K562 (cell line): ENCODE data around the gene HMGCLL1. TPM values are rescaled to one million over a fixed set of nuclear protein-coding genes. Genes with fewer than 3 reads are reported as not detected.

ENCODE experiments used
- ATAC-seq: fragments of 200-7000 bp; cut with Tn5 transposase; 3 replicates; pipeline ENCODE4 v1.9.1; 2020; ENCODE audit warnings: moderate library complexity
- BruUV-seq: library from RNA; stranded (reverse); fragments of 400-500 nt; replicated peaks from 2 replicates; lab custom pipeline; 2021; lab: Mats Ljungman, UMichigan
- CTCF ChIA-PET: fragments of 300-600 bp; formaldehyde crosslinking; extraction: SDS; loops from one replicate; lab custom pipeline; 2021; ENCODE audit warnings: low intra/inter-chr PET ratio; lab: Yijun Ruan, JAX
- POLR2A ChIA-PET: fragments of 300-600, 350-650 bp; sonication (Branson Sonifier 250); formaldehyde crosslinking; extraction: SDS; loops from one replicate; lab custom pipeline; 2021; ENCODE audit warnings: antibody characterized with exemption, inconsistent platforms; lab: Yijun Ruan, JAX
- DNase-seq, 4 experiments: peaks; one replicate each; pipeline versions ENCODE4 v3.0.0 to v3.0.0-alpha.2; 2011 to 2018; ENCODE audit warnings: low spot score in 3 of 4, mixed read lengths in 3 of 4; ENCODE audit errors: extremely low read depth in 1 of 4
- FAIRE-seq: peaks from 2 replicates; lab custom pipeline; 2011; peaks lifted over from hg19 to GRCh38; lab: Jason Lieb, UNC
- H2AFZ ChIP-seq: 2 replicates; pipeline ENCODE4 v1.6.0; 2011; ENCODE audit warnings: low read depth, low read length, control low read depth, inconsistent platforms
- H3K27ac ChIP-seq: fragments of 200-600 bp; 3 replicates; pipeline ENCODE4 v1.8.0; 2011; ENCODE audit warnings: low read depth, mild to moderate bottlenecking, control low read depth, inconsistent platforms, low read length, moderate library complexity, mixed read lengths; ENCODE audit errors: extremely low read depth
- H3K27me3 ChIP-seq, 2 experiments: fragments of 300-600 bp in 1 of 2; 2 replicates in 1 of 2; 3 replicates in 1 of 2; pipeline versions ENCODE4 v1.6.0 to v1.8.0; 2011; ENCODE audit warnings: inconsistent platforms in 2 of 2, low read length in 2 of 2, mild to moderate bottlenecking in 1 of 2, mixed read lengths in 1 of 2, moderate library complexity in 1 of 2; ENCODE audit not compliant: control insufficient read depth in 2 of 2, insufficient read depth in 2 of 2
- H3K36me3 ChIP-seq: fragments of 300-600 bp; 3 replicates; pipeline ENCODE4 v1.8.0; 2011; ENCODE audit warnings: mild to moderate bottlenecking, low read length, inconsistent platforms; ENCODE audit not compliant: control insufficient read depth, insufficient read depth
- H3K4me1 ChIP-seq, 2 experiments: fragments of 200-600 bp in 1 of 2; replicated peaks in 1 of 2; 2 replicates in 1 of 2; 3 replicates in 1 of 2; pipeline versions ENCODE4 v1.5.1 to v1.8.0; 2011; ENCODE audit warnings: inconsistent platforms in 2 of 2, low read length in 2 of 2, mild to moderate bottlenecking in 1 of 2, mixed read lengths in 1 of 2, moderate library complexity in 1 of 2; ENCODE audit not compliant: control insufficient read depth in 2 of 2, insufficient read depth in 2 of 2
- H3K4me2 ChIP-seq: 2 replicates; pipeline ENCODE4 v1.6.1; 2011; ENCODE audit warnings: low read length, control low read depth, inconsistent platforms, mixed read lengths; ENCODE audit not compliant: insufficient read depth
- H3K4me3 ChIP-seq: fragments of 200-600 bp; sonication (generic), shearing (Covaris generic); 2 replicates; pipeline ENCODE4 v1.5.1; 2016; ENCODE audit warnings: control low read depth, inconsistent platforms
- H3K79me2 ChIP-seq: fragments of 200-600 bp; 3 replicates; pipeline ENCODE4 v1.8.0; 2011; ENCODE audit warnings: low read length, inconsistent platforms; ENCODE audit not compliant: control insufficient read depth, insufficient read depth
- H3K9ac ChIP-seq, 2 experiments: 2 replicates each; pipeline versions ENCODE4 v1.6.0 to v1.6.1; 2011; ENCODE audit warnings: low read depth in 2 of 2, low read length in 2 of 2, control low read depth in 1 of 2, inconsistent platforms in 1 of 2, mild to moderate bottlenecking in 1 of 2, mixed read lengths in 1 of 2; ENCODE audit not compliant: insufficient read depth in 1 of 2
- H3K9me1 ChIP-seq: one replicate; pipeline ENCODE4 v1.6.0; 2011; ENCODE audit warnings: inconsistent platforms, mild to moderate bottlenecking, low read length, moderate library complexity; ENCODE audit not compliant: control insufficient read depth, insufficient read depth
- H3K9me3 ChIP-seq: replicated peaks from 2 replicates; pipeline ENCODE4 v1.5.1; 2011; ENCODE audit warnings: low read depth, low read length, inconsistent platforms; ENCODE audit not compliant: control insufficient read depth, insufficient read depth
- H4K20me1 ChIP-seq: replicated peaks from 2 replicates; pipeline ENCODE4 v1.6.1; 2011; ENCODE audit warnings: low read length, inconsistent platforms, mixed read lengths; ENCODE audit not compliant: control insufficient read depth, insufficient read depth
- ATF7 ChIP-seq: fragments of 450-650 bp; IDR thresholded peaks from 2 replicates; pipeline ENCODE4 v1.7.1; 2014; ENCODE audit warnings: mild to moderate bottlenecking, moderate library complexity
- DLX4 ChIP-seq: fragments of 250-450 bp; sonication (Bioruptor Pico); IDR thresholded peaks from 2 replicates; pipeline ENCODE4 v1.6.1; 2021; ENCODE audit warnings: mild to moderate bottlenecking
- ETV6 ChIP-seq, 3 experiments: fragments of 150-350 bp in 1 of 3; sonication (generic) in 1 of 3; formaldehyde crosslinking in 1 of 3; IDR thresholded peaks; 2 replicates each; pipeline versions ENCODE4 v1.6.1 to v1.8.0; 2014 to 2022; ENCODE audit warnings: borderline replicate concordance in 2 of 3, low read depth in 2 of 3, antibody characterized with exemption in 1 of 3, low read length in 1 of 3, mild to moderate bottlenecking in 1 of 3, missing genetic modification reagents in 1 of 3
- POLR2A ChIP-seq: fragments of 450-650 bp; conservative IDR thresholded peaks from 2 replicates; pipeline ENCODE4 v1.6.1; 2016
- SIN3A ChIP-seq, 2 experiments: fragments of 150-350 bp in 1 of 2; IDR thresholded peaks; 2 replicates each; pipeline ENCODE4 v1.6.1; 2011 to 2016; ENCODE audit warnings: borderline replicate concordance in 2 of 2, low read depth in 2 of 2, low read length in 2 of 2, mild to moderate bottlenecking in 2 of 2, moderate library complexity in 2 of 2; ENCODE audit not compliant: control insufficient read depth in 1 of 2
- ZBTB34 ChIP-seq: fragments of 250-450 bp; sonication (Bioruptor Pico); IDR thresholded peaks from 2 replicates; pipeline ENCODE4 v1.8.0; 2021; ENCODE audit warnings: mild to moderate bottlenecking, moderate library complexity
- ZBTB43 ChIP-seq: sonication (generic); formaldehyde crosslinking; IDR thresholded peaks from 2 replicates; pipeline ENCODE4 v1.8.0; 2023; ENCODE audit warnings: mild to moderate bottlenecking, missing genetic modification reagents
- ZNF140 ChIP-seq: fragments of 250-450 bp; sonication (Bioruptor Pico); IDR thresholded peaks from 2 replicates; pipeline ENCODE4 v1.8.0; 2021; ENCODE audit warnings: moderate library complexity, mild to moderate bottlenecking, inconsistent platforms
- ZZZ3 ChIP-seq: fragments of 450-650 bp; IDR thresholded peaks from 2 replicates; pipeline ENCODE4 v1.6.1; 2016; ENCODE audit warnings: antibody characterized with exemption, mild to moderate bottlenecking, moderate library complexity
- WGBS: fragments of 100-300 bp; shearing (Covaris generic); methylation state at CpG from one replicate; pipeline ENCODE4 v1.1.6; 2016; ENCODE audit warnings: low coverage, mixed read lengths; ENCODE audit not compliant: insufficient coverage; ENCODE audit errors: missing lambda C conversion rate; 5-methylcytosine and 5-hydroxymethylcytosine counted together
- in situ Hi-C: fragments of 300-500 bp; cut with MboI; formaldehyde crosslinking; loops from 4 replicates; pipeline ENCODE4 v1.15.0; 2018; ENCODE audit warnings: inconsistent platforms, mixed read lengths
- intact Hi-C: fragments of 100-400 bp; cut with micrococcal nuclease; formaldehyde crosslinking; loops from 2 replicates; pipeline ENCODE4 v1.14.2; 2022
- polyA plus RNA-seq, 8 experiments: library from polyadenylated mRNA; depleted of rRNA in 4 of 8; stranded (reverse) in 5 of 8; unstranded in 3 of 8; fragments of >200 nt; fragmentation: Nextera tagmentation in 2 of 8; fragmentation: Illumina TruSeq in 1 of 8; extraction: Ambion mirVana in 2 of 8; extraction: Trizol in 1 of 8; gene quantifications; 2 replicates each; pipeline versions ENCODE4 v1.2.1 to v1.2.3, GENCODE V29; 2011 to 2014; ENCODE audit warnings: inconsistent platforms in 1 of 8, missing spikeins in 1 of 8
- total RNA-seq, 7 experiments: library from RNA; depleted of rRNA in 6 of 7; stranded (reverse); fragments of >200 nt in 6 of 7; fragmentation: Illumina TruSeq in 2 of 7; extraction: Trizol in 2 of 7; gene quantifications; 2 replicates each; pipeline versions ENCODE4 v1.2.1 to v1.2.3, GENCODE V29; 2011 to 2021; ENCODE audit warnings: low replicate concordance in 1 of 7
- TF ChIP-seq, protein P1 (sequence below), 2 experiments: fragments of 450-650 bp; IDR thresholded peaks; 2 replicates each; pipeline ENCODE4 v1.6.1; 2016
- TF ChIP-seq, protein P2 (sequence below): fragments of 450-650 bp; IDR thresholded peaks from 2 replicates; pipeline ENCODE4 v1.6.1; 2016; ENCODE audit warnings: missing biosample characterization, missing genetic modification characterization

HMGCLL1 gene
- total and polyA plus RNA-seq, 9 of the 15 experiments (the other 6 are each of a cell fraction or from before 2014, with no cell fraction given), result not detected

DNA sequence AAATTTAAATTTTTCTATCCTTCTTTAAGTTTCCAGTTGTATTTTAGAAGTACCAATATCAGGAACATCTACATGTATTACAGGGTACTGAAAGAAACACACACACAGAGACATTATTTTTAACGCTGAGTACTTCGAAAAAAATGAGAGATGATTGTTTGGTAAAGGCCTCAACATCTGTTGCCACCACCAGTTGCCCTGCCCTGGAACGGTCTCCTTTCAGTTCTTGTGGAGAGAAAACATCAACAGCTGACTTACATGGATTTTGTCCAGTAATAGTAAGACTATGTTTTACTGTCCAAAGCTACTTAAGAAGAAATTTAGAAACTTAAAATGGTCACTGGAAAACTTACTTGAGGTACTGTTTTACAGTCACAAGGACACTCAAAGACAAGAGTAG lies 16.7 kb downstream of the HMGCLL1 start (continued):
- TF ChIP-seq ETV6 (IDR thresholded peaks at IDR 0.05; ENCODE audit: borderline replicate concordance in 1 of 2, low read depth in 2 of 2, low read length in 1 of 2) (no peak), ETV6 (CRISPR knock-in tag; IDR thresholded peaks at IDR 0.05; ENCODE audit: borderline replicate concordance) (no peak), DLX4 (CRISPR knock-in tag) (no peak)
- TF ChIP-seq, protein P1, sequence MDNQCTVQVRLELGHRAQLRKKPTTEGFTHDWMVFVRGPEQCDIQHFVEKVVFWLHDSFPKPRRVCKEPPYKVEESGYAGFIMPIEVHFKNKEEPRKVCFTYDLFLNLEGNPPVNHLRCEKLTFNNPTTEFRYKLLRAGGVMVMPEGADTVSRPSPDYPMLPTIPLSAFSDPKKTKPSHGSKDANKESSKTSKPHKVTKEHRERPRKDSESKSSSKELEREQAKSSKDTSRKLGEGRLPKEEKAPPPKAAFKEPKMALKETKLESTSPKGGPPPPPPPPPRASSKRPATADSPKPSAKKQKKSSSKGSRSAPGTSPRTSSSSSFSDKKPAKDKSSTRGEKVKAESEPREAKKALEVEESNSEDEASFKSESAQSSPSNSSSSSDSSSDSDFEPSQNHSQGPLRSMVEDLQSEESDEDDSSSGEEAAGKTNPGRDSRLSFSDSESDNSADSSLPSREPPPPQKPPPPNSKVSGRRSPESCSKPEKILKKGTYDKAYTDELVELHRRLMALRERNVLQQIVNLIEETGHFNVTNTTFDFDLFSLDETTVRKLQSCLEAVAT (IDR thresholded peaks at IDR 0.05), result no peak
- TF ChIP-seq, protein P2, sequence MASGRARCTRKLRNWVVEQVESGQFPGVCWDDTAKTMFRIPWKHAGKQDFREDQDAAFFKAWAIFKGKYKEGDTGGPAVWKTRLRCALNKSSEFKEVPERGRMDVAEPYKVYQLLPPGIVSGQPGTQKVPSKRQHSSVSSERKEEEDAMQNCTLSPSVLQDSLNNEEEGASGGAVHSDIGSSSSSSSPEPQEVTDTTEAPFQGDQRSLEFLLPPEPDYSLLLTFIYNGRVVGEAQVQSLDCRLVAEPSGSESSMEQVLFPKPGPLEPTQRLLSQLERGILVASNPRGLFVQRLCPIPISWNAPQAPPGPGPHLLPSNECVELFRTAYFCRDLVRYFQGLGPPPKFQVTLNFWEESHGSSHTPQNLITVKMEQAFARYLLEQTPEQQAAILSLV (tag), result no peak

GRCh38 chr6:55560290-55560885 lies 18.6 kb downstream of the HMGCLL1 start:
- in situ Hi-C loops (no loop called here), intact Hi-C loops (no loop called here)
- POLR2A ChIA-PET, result no interaction called here
- Histone ChIP-seq H3K4me1 (no peaks in the 10 kb centered on the region), H3K36me3 (no peaks in the 10 kb centered on the region), H3K4me3 (no peak overlapping the region), H3K9me3 (no peaks in the 10 kb centered on the region), H3K27me3 (no peaks in the 10 kb centered on the region), H2AFZ (no peak overlapping the region), H3K9me1 (no peaks in the 10 kb centered on the region), H3K27ac (no peak overlapping the region), H3K4me2 (no peak overlapping the region), H4K20me1 (no peaks in the 10 kb centered on the region), H3K79me2 (no peaks in the 10 kb centered on the region), H3K9ac (no peak overlapping the region)
- 4% methylated on average over 2 of the region's 2 CpGs for WGBS
- FAIRE-seq, result no peak
- CTCF ChIA-PET, result no interaction called here
- no TSS peak for BruUV-seq
- no peak for DNase-seq
- no peak for ATAC-seq
- no peak for TF ChIP-seq ZNF140 (CRISPR knock-in tag)
- no peak for TF ChIP-seq ZBTB34
- TF ChIP-seq ZZZ3, result no peak
- no peak for TF ChIP-seq SIN3A (IDR thresholded peaks at IDR 0.05; ENCODE audit: borderline replicate concordance in 2 of 2, control insufficient read depth in 1 of 2, low read depth in 2 of 2, low read length in 2 of 2)
- no peak for TF ChIP-seq POLR2A
- no peak for TF ChIP-seq ATF7
- TF ChIP-seq ZBTB43 (CRISPR knock-in tag), result no peak
